HG02852 (cell line): ENCODE measurements around the gene SVOP.
"Not testable (repeated sequence)": the region's sequence is repeated elsewhere in the genome, so short reads cannot be mapped to it uniquely, and the experiment has no call there.

Source experiments
- ATAC-seq: cut with Tn5 transposase; IDR thresholded peaks from one replicate; pipeline ENCODE4 v1.9.1; 2021; ENCODE audit warnings: mild to moderate bottlenecking, moderate library complexity; ENCODE audit not compliant: unreplicated experiment

SVOP gene

DNA sequence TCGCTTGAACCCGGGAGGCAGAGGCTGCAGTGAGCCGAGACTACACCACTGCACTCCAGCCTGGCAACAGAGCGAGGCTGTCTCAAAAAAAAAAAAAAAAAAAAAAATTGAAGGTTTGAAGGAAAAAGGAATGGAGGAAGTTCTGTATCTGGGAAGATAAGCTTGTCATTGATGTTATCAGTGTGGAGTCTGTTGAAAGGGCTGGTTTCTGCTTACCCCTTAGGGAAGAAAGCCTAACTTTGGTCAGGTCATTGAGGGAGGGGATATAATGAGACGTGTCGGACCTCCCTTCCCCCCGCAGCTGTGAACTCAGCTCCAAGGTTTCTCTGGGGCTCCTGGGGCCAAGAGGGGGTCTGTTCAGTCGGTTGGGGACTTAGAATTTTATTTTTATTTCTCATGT lies 124.5 kb downstream of the SVOP start:
- ATAC-seq: no peak

DNA sequence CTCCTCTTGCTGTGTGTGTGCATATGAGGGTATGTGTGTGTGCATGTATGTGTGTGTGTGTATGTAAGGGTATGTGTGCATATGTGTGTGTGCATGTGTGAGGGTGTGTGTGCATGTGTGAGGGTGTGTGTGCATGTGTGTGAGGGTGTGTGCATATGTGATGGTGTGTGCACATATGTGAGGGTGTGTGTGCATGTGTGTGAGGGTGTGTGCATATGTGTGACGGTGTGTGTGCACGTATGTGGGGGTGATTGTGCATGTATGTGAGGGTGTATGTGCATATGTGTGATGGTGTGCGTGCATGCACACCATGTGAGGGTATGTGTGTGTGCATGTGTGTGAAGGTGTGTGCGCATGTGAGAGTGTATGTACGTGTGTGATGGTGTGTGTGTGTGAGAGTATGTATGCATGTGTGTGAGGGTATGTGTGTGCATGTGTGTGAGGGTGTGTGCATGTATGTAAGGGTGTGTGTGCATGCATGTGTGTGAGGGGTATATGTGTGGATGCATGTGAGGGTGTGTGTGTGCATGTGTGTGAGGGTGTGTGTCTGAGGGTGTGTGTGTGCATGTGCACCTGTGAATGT lies 125.6 kb downstream of the SVOP start:
- no peak for ATAC-seq

DNA sequence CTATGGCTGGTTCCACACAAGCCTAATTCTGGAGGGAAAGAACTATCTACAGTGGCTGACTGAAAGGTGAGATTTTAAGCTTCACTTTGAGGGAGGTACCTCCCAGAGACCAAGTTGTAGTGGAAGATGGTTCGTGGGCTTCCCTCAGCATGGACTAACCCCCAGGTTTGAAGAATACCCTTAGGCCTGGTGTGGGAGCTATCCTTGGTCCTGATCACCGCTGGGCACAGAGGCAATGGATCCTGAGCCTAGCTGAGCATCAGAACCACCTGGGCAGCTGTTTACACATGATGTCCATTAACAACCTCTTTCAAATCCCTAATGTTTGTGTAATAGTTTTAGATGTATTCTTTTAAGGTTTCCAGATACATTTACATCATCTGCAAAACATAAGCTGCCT lies 130.7 kb downstream of the SVOP start:
- ATAC-seq: no peak

DNA sequence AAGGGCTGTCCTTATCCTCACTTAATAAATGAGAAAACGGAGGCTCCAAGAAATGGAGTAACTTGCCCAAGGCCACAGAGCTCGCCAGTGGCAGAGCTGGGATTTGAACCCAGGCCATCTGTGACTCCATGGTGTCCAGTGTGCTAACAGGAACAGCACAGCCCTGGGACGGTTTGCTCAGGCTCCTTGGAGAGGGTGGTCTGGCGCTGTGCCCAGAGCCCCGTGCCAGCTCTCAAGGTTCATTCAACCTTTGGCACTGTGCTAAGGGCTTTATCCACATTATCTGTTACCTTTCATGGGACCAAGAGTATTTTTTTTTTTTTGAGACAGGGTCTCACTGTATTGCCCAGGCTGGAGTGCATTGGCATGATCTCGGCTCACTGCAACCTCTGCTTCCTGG lies 132.8 kb downstream of the SVOP start:
- ATAC-seq: no peak

DNA sequence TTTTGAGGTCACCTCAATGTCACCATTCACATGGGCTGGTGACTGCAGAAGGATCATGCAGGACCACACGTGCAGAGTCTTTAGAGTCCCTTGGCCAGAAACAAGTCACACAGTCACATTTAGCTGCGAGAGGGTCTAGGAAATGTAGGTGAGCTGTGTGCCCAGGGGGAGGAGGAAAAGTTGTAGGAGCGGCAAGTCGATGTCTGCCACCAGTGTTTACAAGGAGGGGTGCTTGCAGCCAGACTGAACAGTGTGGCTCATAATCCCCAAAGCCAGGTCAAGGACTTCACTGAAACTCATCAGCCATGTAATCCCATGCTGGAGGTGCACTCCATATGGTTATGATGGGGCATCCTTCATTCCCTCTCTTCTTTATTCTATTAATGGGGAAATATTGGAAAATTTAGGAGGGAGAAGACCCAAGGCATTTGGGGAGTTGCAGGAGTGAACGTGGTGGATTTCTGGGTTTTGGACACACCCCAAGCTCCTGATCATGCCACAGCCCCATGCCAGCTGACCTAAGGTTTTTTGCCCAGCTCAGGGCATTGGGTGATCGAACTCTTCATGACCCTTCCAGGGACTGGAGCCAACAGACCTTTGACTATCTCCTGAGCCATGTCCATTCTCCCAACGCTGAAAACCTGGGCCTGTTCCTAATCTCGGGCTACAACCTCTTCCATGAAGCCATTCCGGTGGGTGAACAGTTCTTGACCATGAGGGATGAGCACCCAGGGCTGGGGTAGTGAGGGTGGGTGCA lies 133.8 kb downstream of the SVOP start:
- ATAC-seq: no peak

DNA sequence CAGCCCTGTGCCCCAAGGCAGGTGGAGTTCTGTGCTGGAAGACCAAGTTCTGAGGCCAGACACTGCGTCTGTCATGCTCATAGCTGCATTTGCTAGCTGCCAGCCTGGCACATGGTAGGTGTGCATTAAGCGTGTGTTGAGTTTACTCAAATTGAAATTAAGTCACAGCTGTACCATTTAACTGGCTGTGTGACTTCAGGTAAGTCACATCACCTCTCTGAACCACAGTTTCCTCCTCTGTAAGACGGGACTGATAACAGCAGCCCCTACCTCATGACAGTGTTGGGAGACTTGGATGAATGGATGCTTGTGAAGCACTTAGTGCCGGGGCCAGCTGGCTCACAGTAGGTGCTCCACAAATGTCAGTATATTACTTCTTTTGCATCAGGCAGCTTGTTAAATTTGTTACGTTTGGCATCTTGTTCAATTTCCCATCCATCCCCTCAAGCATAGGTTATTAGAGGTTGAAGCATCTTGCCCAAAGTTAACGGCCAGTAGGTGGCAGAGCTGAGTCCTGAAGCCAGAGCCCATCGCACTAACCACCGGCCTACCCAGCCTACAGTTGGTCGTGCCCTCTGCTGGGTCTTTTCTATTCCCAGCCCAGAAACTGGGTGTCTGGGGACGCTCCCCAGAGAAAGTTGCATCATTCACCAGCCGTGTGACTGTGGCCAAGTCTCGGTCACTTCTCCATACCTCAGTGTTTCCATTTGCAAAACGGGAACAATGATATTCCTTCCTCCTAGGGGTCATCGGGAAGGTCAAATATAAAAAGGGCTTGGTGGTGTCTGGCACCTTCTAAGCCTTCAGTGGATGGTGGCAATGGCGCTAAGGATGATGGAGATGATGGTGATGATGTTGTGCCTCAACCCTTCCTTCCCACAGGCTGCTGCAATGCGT lies 136.5 kb downstream of the SVOP start:
- ATAC-seq: no peak

DNA sequence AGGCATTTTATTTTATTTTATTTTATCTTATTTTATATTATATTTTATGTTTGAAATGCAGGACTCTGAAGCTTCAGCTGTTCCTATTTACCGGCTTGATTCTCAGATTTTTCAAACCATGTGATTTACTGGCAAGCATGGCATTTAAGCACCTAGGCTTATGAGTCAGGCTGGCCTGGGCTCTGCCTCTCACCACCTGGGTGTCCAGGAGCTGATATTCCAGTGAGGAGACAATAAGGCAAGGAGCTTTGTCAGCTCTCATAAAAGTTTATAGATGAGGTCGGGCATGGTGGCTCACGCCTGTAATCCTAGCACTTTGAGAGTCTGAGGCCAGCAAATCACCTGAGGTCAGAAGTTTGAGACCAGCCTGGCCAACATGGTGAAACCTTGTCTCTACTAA lies 138.9 kb downstream of the SVOP start:
- ATAC-seq: no peak

DNA sequence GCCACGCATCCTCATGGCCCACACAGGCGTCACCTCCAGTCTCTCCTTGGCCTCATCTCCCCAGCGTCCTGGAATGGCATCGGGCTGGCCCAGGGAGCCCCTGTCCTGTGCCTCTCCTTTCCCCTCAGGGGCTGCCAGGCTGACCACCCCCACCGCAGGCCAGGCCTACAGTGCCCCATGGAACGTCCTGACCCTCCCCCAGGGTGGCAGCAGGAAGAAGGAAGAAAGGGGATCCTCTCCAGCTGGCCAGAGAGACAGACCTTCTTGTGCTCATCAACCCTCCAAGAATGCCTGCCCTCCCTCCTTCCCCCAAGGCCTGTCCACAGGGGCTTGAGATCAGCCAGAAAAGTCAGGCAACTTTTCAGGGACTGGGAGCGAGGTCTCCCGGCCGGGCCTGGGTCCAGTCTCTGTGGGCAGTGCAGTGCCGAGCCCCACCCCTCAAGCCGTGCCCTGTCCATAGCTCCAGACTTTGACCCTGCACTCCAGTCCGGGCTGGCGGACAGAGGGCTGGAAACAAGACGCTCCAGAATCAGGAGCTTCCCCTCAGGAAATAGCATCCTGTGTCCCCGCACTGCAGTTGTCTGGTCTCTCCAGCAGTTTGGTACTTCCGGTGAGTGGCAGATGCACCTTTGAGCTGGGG lies 141.1 kb downstream of the SVOP start, which contains the start of gene DAO:
Gene DAO (plus strand): TSS at position 478 of the 640 bp plus-strand sequence. CDS start 4,915 bp downstream, outside the sequence.
- no peak for ATAC-seq

DNA sequence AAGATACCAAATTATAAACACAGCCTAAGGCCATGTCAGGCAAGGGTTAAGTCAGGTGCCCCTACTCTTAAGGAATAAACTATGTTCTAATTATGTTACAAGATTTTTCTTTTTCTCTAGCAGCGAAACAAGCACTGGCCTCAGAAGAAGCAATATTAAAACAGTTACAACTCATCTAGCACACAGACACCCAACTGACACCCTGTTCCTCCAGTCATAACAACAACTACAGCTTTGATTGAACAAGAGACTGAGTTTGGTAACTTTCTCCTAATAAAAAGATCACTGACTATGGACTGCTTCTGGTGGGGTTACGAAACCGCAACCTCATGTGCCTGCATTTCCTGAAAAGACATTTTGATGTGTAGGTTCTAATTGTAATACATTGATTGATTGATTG lies 144.3 kb downstream of the SVOP start:
- no peak for ATAC-seq

DNA sequence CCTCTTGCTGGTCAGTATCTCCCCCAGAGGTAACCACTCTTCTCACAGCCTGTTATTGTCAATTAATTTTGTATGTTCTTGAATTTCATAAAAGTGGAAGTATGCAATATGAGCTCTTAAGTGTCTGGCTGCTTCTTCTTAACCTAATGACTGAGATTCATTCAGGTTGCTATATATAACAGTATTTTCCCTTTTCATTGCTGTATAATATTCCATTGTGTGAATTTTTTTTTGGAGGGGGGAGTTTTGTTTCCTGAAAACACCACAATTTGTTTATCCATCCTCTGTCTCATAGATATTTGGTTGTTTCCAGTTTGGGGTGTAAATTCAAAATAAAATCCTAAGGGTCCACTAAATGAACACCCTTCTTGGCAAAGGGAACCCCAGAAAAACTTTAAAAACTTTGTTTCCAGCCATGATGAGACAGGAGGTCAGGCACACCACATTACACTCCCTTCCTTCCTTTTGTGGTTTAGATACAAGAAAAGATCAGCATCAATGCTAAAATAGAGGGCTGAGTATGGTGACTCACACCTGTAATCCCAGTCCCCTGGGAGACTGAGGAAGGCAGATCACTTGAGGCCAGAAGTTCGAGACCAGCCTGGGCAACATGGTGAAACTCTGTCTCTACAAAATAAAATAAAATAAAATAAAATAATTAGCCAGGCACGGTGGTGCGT lies 145.0 kb downstream of the SVOP start:
- no peak for ATAC-seq

DNA sequence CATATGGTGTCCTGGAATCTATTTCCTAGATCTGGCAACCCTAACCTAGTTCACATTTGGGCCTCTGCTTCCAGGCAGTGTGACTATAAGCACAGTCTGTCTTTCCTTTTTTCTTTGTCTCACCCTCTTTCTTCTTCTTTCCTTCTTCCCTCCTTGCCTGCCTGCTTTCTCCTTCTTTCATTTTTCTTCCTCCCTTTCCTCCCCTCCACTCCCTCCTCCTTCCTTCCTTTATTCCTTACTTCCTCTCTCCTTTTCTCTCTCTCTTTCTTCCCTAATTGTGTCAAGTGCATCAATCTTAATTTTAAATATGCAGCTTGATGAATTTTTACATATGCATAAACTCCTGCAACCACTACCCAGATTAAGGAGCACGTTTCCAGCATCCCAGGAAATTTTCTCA lies 145.6 kb downstream of the SVOP start:
- no peak for ATAC-seq

DNA sequence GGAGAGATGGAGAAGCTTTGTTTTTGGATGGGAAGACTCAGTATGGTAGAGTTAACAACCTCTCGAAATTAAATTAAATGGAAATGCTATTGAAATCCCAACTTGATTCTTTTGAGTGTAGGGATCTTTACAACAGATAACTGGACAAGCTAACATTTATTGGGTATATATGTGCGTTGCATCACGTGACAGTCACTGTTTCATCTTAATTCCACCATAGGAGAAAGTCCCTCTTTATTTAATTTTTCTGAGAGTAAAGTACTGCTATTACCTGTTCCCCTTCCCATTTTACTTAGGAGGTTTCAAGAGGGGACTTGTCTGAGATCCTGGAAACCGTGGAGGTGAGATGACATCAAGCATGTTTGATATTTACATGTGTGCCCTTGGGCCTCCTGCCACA lies 152.1 kb downstream of the SVOP start:
- ATAC-seq: no peak

DNA sequence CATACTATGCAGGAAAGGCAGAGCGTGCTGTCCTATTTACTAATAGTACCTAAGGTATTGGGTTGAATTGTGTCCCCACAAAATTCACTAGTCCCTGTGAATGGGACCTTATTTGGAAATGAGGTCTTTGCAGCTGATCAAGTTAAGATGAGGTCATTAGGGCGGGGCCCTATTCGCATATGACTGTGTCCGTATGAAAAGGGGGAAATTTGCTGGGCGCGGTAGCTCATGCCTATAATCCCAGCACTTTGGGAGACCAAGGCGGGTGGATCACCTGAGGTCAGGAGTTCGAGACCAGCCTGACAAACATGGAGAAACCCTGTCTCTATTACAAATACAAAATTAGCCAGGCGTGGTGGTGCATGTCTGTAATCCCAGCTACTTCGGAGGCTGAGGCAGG lies 154.8 kb downstream of the SVOP start:
- ATAC-seq: not testable (repeated sequence)

DNA sequence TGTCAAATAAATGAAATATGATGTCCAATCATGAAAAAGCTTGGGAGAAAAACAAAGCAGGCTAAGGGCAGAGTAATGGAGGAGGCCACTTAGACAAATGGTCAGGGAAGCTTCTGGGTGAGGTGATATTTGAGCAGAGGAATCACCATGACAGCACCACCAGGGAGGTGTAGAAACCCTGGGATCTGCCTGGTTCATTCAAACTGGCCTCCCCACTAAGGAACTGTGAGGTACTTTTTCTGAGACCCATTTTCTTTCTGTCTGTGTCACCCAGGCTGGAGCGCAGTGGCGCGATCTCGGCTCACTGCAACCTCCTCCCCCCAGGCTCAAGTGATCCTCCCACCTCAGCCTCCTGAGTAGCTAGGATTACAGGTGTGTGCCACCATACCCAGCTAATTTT lies 155.7 kb downstream of the SVOP start:
- no peak for ATAC-seq

DNA sequence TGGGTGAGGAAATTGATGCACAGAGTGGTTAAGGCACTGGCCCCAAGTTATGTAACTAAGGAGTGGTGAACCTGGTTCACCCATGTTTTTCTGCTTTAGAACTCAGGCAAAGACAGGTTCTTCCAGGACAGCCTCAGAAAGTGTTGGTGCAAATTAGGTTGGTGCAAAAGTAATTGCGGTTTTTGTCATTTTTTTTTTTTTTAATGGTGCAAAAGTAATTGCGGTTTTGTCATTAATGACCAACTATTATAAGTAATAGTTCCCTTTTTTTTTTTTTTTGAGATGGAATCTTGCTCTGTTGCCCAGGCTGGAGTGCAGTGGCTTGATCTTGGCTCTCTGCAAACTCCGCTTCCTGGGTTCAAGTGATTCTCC lies 158.3 kb downstream of the SVOP start:
- ATAC-seq: no peak

DNA sequence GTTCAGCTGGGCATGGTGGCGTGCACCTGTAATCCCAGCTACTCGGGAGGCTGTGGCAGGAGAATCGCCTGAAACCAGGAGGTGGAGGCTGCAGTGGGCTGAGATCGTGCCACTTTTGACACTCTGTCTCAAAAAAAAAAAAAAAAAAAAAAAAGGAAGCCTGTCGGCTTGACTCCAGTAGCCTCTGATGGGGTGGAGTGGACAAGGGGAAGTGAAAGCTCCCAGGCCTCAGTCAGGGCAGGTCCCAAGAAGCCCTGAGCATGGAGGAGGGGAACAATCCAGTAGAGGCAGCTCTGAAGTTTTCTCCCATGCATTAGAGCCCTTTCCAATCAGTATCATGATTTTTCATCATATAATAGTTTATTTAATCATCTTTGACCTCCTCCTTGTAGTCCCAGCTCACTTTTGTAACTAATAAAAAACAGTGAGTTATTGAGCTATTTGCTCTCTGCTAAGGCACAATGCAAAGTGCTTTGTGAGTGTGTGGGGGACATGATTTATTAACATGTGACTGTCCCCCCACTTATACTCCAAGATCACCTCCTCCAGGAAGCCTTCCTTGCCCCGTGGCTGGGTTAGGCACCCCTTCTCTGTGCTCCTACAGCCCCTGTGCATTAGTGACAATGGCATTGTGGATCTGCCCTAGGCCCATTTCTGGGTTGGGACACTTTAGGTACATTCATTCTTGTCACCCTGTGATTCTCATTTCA lies 158.8 kb downstream of the SVOP start:
- no peak for ATAC-seq

DNA sequence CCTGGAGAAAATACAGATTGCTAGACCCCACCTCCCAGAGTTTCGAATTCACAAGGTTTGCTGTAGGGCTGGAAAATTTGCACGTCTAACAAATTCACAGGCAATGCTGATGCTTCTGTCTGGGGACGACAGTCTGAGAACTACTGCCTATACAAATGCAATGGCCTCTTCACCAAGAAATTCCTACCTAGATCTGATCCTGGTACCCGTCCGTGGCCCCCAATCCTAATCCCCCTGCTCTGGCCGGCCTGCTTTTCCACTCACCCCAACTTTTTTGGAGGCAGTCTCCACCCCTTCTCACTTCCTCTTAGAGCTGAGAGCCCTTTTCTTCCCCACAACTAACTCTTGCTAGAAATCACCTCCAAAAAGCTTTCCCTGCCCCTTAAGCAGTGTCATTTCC lies 160.4 kb downstream of the SVOP start:
- no peak for ATAC-seq

DNA sequence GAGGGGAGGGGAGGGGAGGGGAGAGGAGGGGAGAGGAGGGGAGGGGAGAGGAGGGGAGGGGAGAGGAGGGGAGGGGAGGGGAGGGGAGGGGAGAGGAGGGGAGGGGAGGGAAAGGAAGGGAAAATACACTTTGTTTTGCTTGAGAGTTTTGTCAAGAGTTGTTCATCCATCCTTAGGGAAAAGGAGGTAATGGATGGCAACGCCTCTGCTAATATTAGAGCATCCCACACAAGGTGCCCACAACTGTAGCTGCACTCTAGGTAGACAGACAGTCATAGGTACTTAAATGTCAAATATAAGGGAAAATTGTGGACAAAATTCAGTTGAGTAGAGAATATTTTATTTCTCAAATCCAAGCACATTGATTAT lies 161.0 kb downstream of the SVOP start:
- ATAC-seq: no peak

DNA sequence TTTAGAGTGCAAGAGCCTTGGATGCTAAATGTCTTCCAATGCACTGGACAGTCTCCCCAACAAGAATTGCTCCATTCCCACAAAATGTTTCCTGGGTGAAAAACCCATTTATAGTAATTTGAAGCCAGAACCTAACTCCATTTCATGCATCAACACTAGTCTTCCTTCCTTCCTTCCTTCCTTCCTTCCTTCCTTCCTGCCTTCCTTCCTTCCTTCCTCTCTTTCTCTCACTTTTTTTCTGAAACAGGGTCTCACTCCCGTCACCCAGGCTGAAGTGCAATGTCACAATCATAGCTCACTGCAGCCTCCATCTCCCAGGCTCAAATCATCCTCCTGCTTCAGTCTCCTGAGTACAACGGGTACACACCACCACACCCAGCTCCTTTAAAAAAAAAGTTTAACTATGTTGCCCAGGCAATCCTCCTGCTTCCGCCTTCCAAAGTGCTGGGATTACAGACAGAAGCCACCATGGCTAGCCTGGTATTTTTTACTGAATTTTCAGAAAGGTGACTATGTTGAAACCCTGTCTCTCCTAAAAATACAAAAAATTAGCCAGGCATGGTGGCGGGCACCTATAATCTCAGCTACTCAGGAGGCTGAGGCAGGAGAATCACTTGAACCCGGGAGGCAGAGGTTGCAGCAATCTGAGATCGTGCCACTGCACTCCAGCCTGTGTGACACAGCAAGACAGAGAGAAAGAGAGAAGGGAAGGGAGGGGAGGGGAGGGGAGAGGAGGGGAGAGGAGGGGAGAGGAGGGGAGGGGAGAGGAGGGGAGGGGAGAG lies 161.5 kb downstream of the SVOP start:
- not testable (repeated sequence) for ATAC-seq
